CD4-positive, alpha-beta T cell treated with Interleukin-6 at 100 ng/mL for 8 hours (primary cell): ENCODE measurements around the gene SLC25A3.
A peak's percentile ranks its signal among the peaks of the same experiment; 100 is the strongest.
"Not testable (repeated sequence)": the region's sequence is repeated elsewhere in the genome, so short reads cannot be mapped to it uniquely, and the experiment has no call there.

Experiments
- DNase-seq: peaks from one replicate; pipeline ENCODE4 v3.0.0-alpha.2; 2020; ENCODE audit warnings: mixed read lengths, low spot score

SLC25A3 gene

GRCh38 chr12:98595243-98595988 is 1.9 kb downstream of the SLC25A3 start:
- DNase-seq = no peak

DNA sequence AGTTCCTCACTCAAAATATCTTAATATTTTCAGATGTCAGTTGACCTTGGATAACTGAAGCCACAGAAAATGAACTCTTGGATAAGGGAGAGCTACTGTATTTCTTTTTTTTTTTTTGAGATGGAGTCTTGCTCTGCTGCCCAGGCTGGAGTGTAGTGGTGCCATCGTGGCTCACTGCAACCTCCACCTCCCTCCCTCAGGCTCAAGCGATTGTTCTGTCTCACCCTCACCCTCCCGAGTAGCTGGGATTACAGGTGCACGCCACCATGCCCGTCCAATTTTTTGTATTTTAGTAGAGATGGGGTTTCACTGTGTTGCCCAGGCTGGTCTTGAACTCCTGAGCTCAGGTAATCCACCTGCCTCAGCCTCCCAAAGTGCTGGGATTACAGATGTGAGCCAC is 3.8 kb downstream of the SLC25A3 start:
- not testable (repeated sequence) for DNase-seq

GRCh38 chr12:98601924-98602323 is 8.4 kb downstream of the SLC25A3 start:
- DNase-seq = no peak

DNA sequence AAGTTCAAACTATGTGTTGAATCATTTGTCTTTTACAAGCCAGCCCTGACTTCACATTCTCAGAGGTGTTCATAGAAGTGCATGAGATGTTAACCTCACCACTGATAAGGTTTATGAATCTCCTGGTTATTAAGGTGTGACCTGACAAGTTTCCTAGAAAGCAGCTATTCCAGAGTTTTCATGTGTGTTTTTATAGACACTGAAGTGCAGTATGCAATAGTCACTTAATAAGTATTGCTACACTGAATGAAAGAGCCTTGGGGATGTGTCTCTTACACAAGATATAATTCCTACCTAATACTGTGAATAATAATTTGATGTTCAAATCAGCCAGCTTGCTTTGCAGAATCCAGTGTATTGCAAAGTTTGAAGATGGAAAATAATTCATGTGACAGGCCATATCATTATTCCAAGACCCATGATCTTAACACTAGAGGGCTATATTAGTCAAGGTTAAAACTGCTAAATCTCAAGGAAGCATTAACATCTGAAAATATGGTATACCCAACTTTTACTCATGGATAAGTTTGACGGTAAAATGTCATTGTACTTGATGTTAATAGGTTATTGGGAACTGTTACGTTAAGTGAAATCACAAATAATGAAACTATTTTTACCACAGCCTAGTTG is 13.0 kb downstream of the SLC25A3 start:
- no peak for DNase-seq

- DNase-seq = no peak
Measured at GRCh38 chr12:98610596-98610995, 17.1 kb downstream of the SLC25A3 start.

DNA sequence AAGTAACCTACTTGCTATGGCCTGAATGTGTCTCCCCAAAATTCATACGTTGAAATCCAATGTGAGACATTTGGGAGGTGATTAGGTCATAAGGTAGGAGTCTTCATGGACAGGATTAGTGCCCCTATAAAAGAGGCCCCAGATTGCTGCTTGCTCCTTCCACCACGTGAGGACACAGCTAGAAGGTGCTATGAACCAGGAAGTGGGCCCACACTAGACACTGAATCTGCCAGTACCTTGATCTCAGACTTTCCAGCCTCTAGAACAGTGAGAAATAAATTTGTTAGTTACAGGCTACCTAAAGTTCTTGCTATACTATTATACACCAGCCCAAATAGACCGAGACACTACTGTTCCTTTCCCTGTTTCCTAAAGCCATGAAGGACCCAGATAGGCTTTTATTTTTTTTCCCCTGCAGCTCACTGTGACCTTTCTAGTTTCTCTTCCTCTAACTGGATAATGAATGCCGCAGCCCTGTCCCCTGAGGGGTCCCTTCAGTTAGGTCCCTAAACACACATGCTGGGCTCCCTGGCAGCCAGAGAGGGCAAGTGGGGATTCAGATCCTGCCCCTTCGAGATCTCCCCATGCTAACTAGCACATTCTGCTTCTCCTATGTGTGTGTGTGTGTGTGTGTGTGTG is 19.3 kb downstream of the SLC25A3 start:
- no peak for DNase-seq

GRCh38 chr12:98618952-98619351 is 25.5 kb downstream of the SLC25A3 start:
- no peak for DNase-seq

GRCh38 chr12:98635657-98636323 is 42.3 kb downstream of the SLC25A3 start:
- DNase-seq = no peak

- no peak for DNase-seq
Measured at GRCh38 chr12:98637068-98637467, 43.6 kb downstream of the SLC25A3 start.

DNA sequence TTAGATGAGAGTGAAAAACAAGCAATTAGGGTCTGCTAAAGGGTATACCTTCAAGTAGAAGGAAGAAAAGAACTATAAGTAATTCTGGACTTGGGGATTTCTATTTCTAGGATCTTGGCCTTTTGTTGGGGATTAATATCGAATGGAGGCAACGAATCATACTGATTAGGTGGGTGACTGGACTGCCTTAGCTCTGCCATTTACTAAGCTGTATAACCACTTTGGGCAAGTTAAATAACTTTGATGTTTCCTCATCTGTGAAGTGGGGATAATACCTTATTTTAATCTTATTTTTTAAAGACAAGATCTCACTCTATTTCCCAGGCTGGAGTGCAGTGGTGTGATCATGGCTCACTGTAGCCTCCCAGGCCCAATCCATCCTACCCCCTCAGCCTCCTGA is 44.5 kb downstream of the SLC25A3 start:
- no peak for DNase-seq

DNA sequence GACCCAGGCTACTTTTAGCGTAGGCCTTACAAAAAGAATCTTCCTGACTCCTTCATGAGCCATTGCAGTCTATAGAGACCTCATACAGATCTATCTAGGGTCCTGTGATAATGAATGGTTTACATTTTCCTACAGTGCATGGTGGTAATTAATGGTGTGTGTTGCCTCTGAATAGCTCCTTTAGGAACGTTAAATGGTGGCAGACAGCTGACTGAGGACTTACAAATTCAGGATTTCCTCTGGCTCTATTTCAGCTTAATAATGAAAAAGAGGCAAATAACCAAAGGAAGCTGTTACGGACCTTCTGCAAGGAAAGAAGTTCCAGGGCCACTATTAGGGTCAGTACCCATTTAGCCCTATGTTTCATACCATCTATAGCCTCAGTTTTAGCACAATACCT is 46.0 kb downstream of the SLC25A3 start:
- DNase-seq = no peak

DNA sequence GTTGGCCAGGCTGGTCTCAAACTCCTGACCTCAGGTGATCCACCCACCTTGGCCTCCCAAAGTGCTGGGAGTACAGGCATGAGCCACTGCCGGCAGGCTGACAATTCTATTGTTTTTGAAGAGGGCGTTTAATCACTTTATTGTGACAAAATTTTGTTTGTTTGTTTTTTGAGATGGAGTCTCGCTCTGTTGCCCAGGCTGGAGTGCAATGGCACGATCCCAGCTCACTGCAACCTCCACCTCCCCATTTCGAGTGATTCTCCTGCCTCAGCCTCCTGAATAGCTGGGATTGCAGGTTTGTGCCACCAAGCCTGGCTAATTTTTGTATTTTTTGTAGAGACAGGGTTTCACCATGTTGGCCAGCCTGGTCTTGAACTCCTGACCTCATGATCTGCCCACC is 49.3 kb downstream of the SLC25A3 start:
- DNase-seq = not testable (repeated sequence)

- DNase-seq = no peak
Measured at GRCh38 chr12:98644433-98644711, 50.9 kb downstream of the SLC25A3 start.

DNA sequence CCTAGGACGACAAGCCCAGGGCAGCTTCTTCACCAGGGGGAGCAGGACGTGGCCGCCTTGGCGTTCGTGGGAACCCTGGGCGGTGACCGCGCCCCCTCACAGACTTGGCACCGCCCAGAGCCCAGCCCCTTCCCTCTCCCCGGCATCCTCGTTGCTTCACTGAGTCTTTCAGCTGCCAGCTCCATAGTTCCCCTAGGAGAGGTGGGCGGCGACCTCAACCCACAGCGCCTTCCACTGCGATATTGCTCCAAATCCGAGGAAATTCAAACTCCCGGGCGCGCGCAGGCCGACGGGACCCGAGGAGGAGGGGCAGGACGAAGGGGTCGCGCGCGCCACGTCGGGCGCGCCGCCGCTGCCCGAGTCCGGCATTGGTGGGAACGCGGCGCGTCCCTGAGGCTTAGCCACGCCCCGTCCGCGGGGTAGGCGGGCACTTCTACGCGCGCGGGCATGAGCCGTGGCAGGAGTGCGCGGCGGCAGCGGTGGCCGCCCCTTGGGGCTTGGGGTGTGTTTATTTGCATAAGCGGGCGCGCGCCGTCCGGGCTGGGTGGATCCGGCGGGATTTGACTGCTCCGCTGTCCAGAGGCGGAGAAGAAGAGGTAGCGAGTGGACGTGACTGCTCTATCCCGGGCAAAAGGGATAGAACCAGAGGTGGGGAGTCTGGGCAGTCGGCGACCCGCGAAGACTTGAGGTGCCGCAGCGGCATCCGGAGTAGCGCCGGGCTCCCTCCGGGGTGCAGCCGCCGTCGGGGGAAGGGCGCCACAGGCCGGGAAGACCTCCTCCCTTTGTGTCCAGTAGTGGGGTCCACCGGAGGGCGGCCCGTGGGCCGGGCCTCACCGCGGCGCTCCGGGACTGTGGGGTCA is 51.5 kb downstream of the SLC25A3 start, which contains the start of the genes APAF1 and IKBIP:
APAF1 (plus strand) TSS at position 579 of the 860 bp plus-strand sequence. CDS start 3,070 bp downstream, outside the sequence.
IKBIP (minus strand) TSS at position 77 of the 860 bp plus-strand sequence. CDS start 87 bp downstream, outside the sequence.
- peak; percentile 94 for DNase-seq

DNA sequence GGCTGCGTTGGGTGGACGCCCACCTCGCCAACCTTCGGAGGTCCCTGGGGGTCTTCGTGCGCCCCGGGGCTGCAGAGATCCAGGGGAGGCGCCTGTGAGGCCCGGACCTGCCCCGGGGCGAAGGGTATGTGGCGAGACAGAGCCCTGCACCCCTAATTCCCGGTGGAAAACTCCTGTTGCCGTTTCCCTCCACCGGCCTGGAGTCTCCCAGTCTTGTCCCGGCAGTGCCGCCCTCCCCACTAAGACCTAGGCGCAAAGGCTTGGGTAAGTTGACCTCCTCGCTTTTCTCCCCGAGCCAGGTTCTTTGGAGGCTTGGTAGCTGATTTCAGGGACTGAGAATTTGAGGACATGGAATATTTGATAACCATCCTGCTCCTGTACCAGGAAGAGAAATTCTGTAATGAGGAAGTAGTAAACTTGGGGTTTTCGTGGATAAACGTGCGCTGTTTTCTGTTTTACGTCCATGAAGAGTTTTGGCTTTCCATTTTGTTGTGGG is 52.1 kb downstream of the SLC25A3 start:
- no peak for DNase-seq

DNA sequence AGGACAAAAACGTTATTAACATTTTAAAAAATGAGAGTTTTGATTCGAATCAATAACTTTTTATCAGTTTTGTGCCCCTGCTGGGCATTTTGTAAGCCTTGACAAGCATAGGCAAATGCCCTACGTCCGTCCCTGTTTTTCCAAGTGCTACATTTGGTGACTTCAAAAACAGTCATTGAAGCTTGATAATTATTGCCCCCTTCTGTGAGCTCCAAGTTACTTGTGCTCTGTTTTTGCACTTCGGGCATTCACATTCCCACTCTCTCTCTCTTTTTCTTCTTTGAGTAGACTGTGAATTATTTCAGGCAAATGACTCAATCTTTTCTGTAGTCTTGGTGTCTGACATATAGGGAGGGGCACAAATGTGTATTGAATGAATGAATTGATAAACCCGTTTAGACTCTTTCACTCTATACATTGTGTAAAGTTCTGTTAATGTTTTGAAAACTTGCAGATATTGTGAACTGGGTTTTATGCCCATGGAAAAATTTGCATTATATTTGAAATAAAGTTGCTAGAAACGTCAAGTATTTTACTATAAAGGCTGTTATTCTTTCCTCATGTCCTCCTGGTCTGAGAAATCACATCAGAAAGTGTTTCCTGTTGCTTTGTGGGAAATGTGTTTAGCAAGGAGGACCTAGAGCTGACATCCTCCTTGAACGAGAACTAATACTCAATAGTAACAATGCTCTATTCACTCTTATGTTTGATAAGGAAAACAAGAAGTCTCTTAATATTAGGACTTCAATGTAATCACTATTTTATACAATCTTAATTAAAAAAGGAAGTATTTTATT is 53.0 kb downstream of the SLC25A3 start:
- DNase-seq = no peak

DNA sequence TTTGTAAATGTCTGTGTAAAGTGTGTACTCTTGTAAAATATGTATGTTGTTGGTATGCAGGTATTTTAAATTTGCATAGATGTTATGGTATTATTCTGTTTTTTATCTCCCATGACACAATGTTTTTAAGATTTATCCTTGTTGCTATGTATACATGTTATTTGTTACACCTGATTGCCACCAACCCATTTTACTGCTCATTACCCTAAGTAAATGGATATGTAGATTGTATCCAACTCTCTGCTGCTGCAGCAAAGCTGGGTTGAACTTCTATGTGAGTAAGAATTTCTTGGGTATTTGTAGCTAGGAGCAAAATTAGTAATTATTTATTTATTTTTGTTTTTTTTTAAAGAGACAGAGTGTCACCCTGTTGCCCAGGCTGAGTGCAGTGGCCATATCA is 57.8 kb downstream of the SLC25A3 start:
- DNase-seq = no peak

- peak; percentile 47 for DNase-seq
Measured at GRCh38 chr12:98653866-98654493, 60.5 kb downstream of the SLC25A3 start.
